HCT116 (cell line): Measurements from ENCODE around the gene MLXIPL. TPM values are rescaled to one million over a fixed set of nuclear protein-coding genes. Genes with fewer than 3 reads are reported as not detected.

Source experiments
- ATAC-seq: fragments of 200-7000 bp; cut with Tn5 transposase; 2 replicates; pipeline ENCODE4 v1.9.1; 2020; ENCODE audit warnings: mild to moderate bottlenecking, moderate library complexity
- BruUV-seq: library from RNA; stranded (reverse); fragments of 400-500 nt; replicated peaks from 2 replicates; lab custom pipeline; 2021; lab: Mats Ljungman, UMichigan
- CTCF ChIA-PET: fragments of 300-600 bp; sonication (Branson Sonifier 250); formaldehyde crosslinking; loops from one replicate; lab custom pipeline; 2021; ENCODE audit warnings: antibody characterized with exemption; lab: Charles Lee
- POLR2A ChIA-PET: fragments of 300-600, 350-600 bp; sonication (Branson Sonifier 250); formaldehyde crosslinking; loops from one replicate; lab custom pipeline; 2021; ENCODE audit warnings: antibody characterized with exemption; lab: Charles Lee
- RAD21 ChIA-PET, 2 experiments: fragments of 300-600 bp; sonication (Branson Sonifier 250); formaldehyde crosslinking; loops; one replicate each; lab custom pipeline; 2023; ENCODE audit warnings: low total read pairs in 2 of 2; ENCODE audit not compliant: uncharacterized antibody in 2 of 2, unreplicated experiment in 2 of 2, low non-redundant PET in 1 of 2; lab: Charles Lee
- DNase-seq: peaks from one replicate; pipeline ENCODE4 v3.0.0-alpha.2; 2010; ENCODE audit warnings: low read depth, low spot score
- H2AFZ ChIP-seq: fragments of 200-600 bp; shearing (Covaris generic), sonication (generic); 2 replicates; pipeline ENCODE4 v1.6.1; 2017; ENCODE audit warnings: low read depth, mixed run types, mixed read lengths, antibody characterized with exemption, low read length; ENCODE audit not compliant: poor library complexity, severe bottlenecking
- H3K27ac ChIP-seq: 2 replicates; pipeline ENCODE4 v1.5.1; 2012; ENCODE audit warnings: low read depth, low read length
- H3K27me3 ChIP-seq: fragments of 200-600 bp; sonication (generic); 2 replicates; pipeline ENCODE4 v1.6.1; 2016; ENCODE audit warnings: mixed run types, low read length, mixed read lengths; ENCODE audit not compliant: insufficient read depth
- H3K36me3 ChIP-seq, 2 experiments: fragments of 200-500 bp in 1 of 2; fragments of 200-600 bp in 1 of 2; sonication (Bioruptor generic) in 1 of 2; sonication (generic) in 1 of 2; 2 replicates each; pipeline versions ENCODE4 v1.5.1 to v1.6.1; 2014 to 2016; ENCODE audit warnings: low read length in 2 of 2, inconsistent platforms in 1 of 2, mixed read lengths in 1 of 2, mixed run types in 1 of 2; ENCODE audit not compliant: insufficient read depth in 2 of 2, control insufficient read depth in 1 of 2
- H3K4me1 ChIP-seq, 2 experiments: fragments of 200-600 bp in 1 of 2; sonication (generic) in 1 of 2; 2 replicates each; pipeline versions ENCODE4 v1.5.1 to v1.6.1; 2012 to 2017; ENCODE audit warnings: low read length in 2 of 2, inconsistent platforms in 1 of 2, mild to moderate bottlenecking in 1 of 2, mixed read lengths in 1 of 2, mixed run types in 1 of 2, moderate library complexity in 1 of 2; ENCODE audit not compliant: insufficient read depth in 2 of 2, control insufficient read depth in 1 of 2
- H3K4me2 ChIP-seq: fragments of 200-600 bp; sonication (generic); 2 replicates; pipeline ENCODE4 v1.6.1; 2017; ENCODE audit warnings: mixed run types, low read length, mixed read lengths
- H3K4me3 ChIP-seq, 2 experiments: fragments of 200-600 bp in 1 of 2; sonication (generic) in 1 of 2; replicated peaks in 1 of 2; 2 replicates each; pipeline ENCODE4 v1.5.1; 2011 to 2016; ENCODE audit warnings: low read length in 2 of 2, control low read depth in 1 of 2, low read depth in 1 of 2, mild to moderate bottlenecking in 1 of 2, mixed read lengths in 1 of 2, mixed run types in 1 of 2
- H3K79me2 ChIP-seq: fragments of 200-600 bp; sonication (generic); 2 replicates; pipeline ENCODE4 v1.6.1; 2017; ENCODE audit warnings: mild to moderate bottlenecking, mixed run types, low read length, moderate library complexity, mixed read lengths; ENCODE audit not compliant: insufficient read depth
- H3K9ac ChIP-seq: fragments of 200-600 bp; sonication (generic); 2 replicates; pipeline ENCODE4 v1.6.1; 2016; ENCODE audit warnings: low read length, mixed read lengths
- H3K9me2 ChIP-seq: fragments of 200-600 bp; sonication (generic), shearing (Covaris generic); 2 replicates; pipeline ENCODE4 v1.6.1; 2017; ENCODE audit warnings: mixed run types, mild to moderate bottlenecking, moderate library complexity; ENCODE audit not compliant: insufficient read depth
- H3K9me3 ChIP-seq, 2 experiments: fragments of 200-500 bp in 1 of 2; fragments of 200-600 bp in 1 of 2; sonication (Bioruptor generic) in 1 of 2; sonication (generic) in 1 of 2; 2 replicates each; pipeline ENCODE4 v1.6.1; 2014 to 2017; ENCODE audit warnings: low read length in 2 of 2, mixed read lengths in 2 of 2, inconsistent platforms in 1 of 2, low read depth in 1 of 2, mild to moderate bottlenecking in 1 of 2, mixed run types in 1 of 2, moderate library complexity in 1 of 2; ENCODE audit not compliant: control insufficient read depth in 1 of 2, insufficient read depth in 1 of 2
- H4K20me1 ChIP-seq: fragments of 200-600 bp; sonication (generic), shearing (Covaris generic); 2 replicates; pipeline ENCODE4 v1.6.1; 2017; ENCODE audit warnings: mixed run types, mild to moderate bottlenecking, moderate library complexity; ENCODE audit not compliant: insufficient read depth
- CBX3 ChIP-seq: IDR thresholded peaks from 2 replicates; pipeline ENCODE4 v1.6.1; 2012; ENCODE audit warnings: low read depth
- EGR1 ChIP-seq: IDR thresholded peaks from 2 replicates; pipeline ENCODE4 v1.6.1; 2012; ENCODE audit warnings: low read depth
- ELF1 ChIP-seq: IDR thresholded peaks from 2 replicates; pipeline ENCODE4 v1.6.1; 2012; ENCODE audit warnings: low read depth, borderline replicate concordance
- EZH2 ChIP-seq: fragments of 200-600 bp; sonication (generic); IDR thresholded peaks from 2 replicates; pipeline ENCODE4 v1.6.1; 2017; ENCODE audit warnings: antibody characterized with exemption, mixed run types
- EZH2phosphoT487 ChIP-seq: fragments of 200-600 bp; IDR thresholded peaks from 2 replicates; pipeline ENCODE4 v1.6.1; 2018; ENCODE audit warnings: antibody characterized with exemption, borderline replicate concordance
- FOSL1 ChIP-seq: IDR thresholded peaks from 2 replicates; pipeline ENCODE4 v1.6.1; 2012; ENCODE audit warnings: low read depth
- JUND ChIP-seq: IDR thresholded peaks from 2 replicates; pipeline ENCODE4 v1.6.1; 2012
- POLR2A ChIP-seq: IDR thresholded peaks from 2 replicates; pipeline ENCODE4 v1.7.0; 2011; ENCODE audit warnings: borderline replicate concordance; ENCODE audit not compliant: insufficient read depth, insufficient read length; ENCODE audit errors: extremely low read depth
- RAD21 ChIP-seq: IDR thresholded peaks from 2 replicates; pipeline ENCODE4 v1.6.1; 2012; ENCODE audit warnings: low read depth, mild to moderate bottlenecking
- SIN3A ChIP-seq: IDR thresholded peaks from 2 replicates; pipeline ENCODE4 v1.6.1; 2012; ENCODE audit warnings: low read depth
- SP1 ChIP-seq: IDR thresholded peaks from 2 replicates; pipeline ENCODE4 v1.6.1; 2012; ENCODE audit warnings: low read depth
- SRF ChIP-seq: IDR thresholded peaks from 2 replicates; pipeline ENCODE4 v1.6.1; 2012; ENCODE audit warnings: low read depth
- TCF7L2 ChIP-seq: IDR thresholded peaks from 2 replicates; pipeline ENCODE4 v1.7.0; 2011; ENCODE audit warnings: borderline replicate concordance, inconsistent platforms; ENCODE audit not compliant: insufficient read depth, insufficient read length; ENCODE audit errors: extremely low read depth
- YY1 ChIP-seq: IDR thresholded peaks from 2 replicates; pipeline ENCODE4 v1.6.1; 2011; ENCODE audit warnings: low read length, low read depth, moderate library complexity, mild to moderate bottlenecking; ENCODE audit not compliant: insufficient replicate concordance; ENCODE audit errors: extremely low read depth
- ZFX ChIP-seq: fragments of 450-650 bp; IDR thresholded peaks from 2 replicates; pipeline ENCODE4 v1.6.1; 2017
- ZNF274 ChIP-seq: fragments of 200-500 bp; sonication (Bioruptor generic); IDR thresholded peaks from 2 replicates; pipeline ENCODE4 v1.6.1; 2014; ENCODE audit warnings: mild to moderate bottlenecking, low read depth, low read length, inconsistent platforms
- intact Hi-C: fragments of 100-400 bp; cut with micrococcal nuclease; formaldehyde crosslinking; loops from 2 replicates; pipeline ENCODE4 v1.10.0; 2022
- total RNA-seq: library from RNA; stranded (reverse); gene quantifications from one replicate; pipeline ENCODE4 v1.2.1, GENCODE V29; 2021; ENCODE audit not compliant: unreplicated experiment
- TF ChIP-seq, protein P1 (sequence below): IDR thresholded peaks from 2 replicates; pipeline ENCODE4 v1.6.1; 2011; ENCODE audit warnings: mild to moderate bottlenecking, low read length, moderate library complexity; ENCODE audit not compliant: insufficient replicate concordance; ENCODE audit errors: extremely low read depth
- TF ChIP-seq, protein P2 (sequence below), 3 experiments: fragments of 200-600 bp in 1 of 3; sonication (generic) in 1 of 3; IDR thresholded peaks in 2 of 3; conservative IDR thresholded peaks in 1 of 3; 2 replicates each; pipeline ENCODE4 v1.5.1; 2012 to 2017; ENCODE audit warnings: low read depth in 2 of 3, low read length in 2 of 3, antibody characterized with exemption in 1 of 3, borderline replicate concordance in 1 of 3, control low read depth in 1 of 3, mild to moderate bottlenecking in 1 of 3, mixed read lengths in 1 of 3, mixed run types in 1 of 3, moderate library complexity in 1 of 3; ENCODE audit not compliant: insufficient read depth in 1 of 3

The MLXIPL gene
- total RNA-seq, 1 experiment from 2014 or later, result 79.4 TPM

DNA sequence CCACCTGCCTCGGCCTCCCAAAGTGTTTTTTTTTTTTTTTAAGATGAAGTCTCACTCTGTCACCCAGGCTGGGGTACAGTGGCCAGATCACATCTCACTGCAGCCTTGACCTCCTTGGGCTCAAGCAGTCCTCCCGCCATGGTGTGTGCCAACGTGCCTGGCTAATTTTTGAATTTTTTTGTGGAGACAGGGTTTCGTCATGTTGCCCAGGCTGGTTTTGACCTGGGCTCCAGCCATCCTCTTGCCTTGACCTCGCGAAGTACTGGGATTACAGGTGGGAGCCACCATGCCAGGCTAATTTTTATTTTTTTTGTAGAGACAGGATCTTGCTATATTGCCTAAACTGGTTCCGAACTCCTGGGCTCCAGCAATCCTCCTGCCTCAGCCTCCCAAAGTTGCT lies 9.0 kb upstream of the MLXIPL start:
- Histone ChIP-seq H4K20me1 (no peaks in the 10 kb centered on the region), H3K4me2 (no peak overlapping the region), H3K79me2 (no peaks in the 10 kb centered on the region; the same call in 1 of the 2 replicates), H3K36me3 (no peaks in the 10 kb centered on the region), H2AFZ (no peak overlapping the region), H3K9me3 (no peaks in the 10 kb centered on the region), H3K4me1 (peaks cover 53 to 88% of the 10 kb centered on the region in 2 experiments), H3K27ac (no peak overlapping the region), H3K9ac (no peak overlapping the region), H3K9me2 (no peaks in the 10 kb centered on the region), H3K4me3 (no peak overlapping the region), H3K27me3 (no peaks in the 10 kb centered on the region)
- no peak for DNase-seq
- POLR2A ChIA-PET, result interaction anchor here (0.7 kb wide), 1 partner anchor 13 kb away, joined by 3 read pairs; no protein-coding TSS in a partner anchor
- intact Hi-C loops, result no loop called here
- TF ChIP-seq SRF, result no peak
- no peak for TF ChIP-seq CBX3
- TF ChIP-seq EZH2, result no peak
- no peak for TF ChIP-seq SIN3A
- no peak for TF ChIP-seq TCF7L2
- TF ChIP-seq EZH2phosphoT487, result no peak
- TF ChIP-seq FOSL1, result no peak
- no peak for ATAC-seq
- RAD21 ChIA-PET, result no interaction called here
- BruUV-seq, result no TSS peak
- CTCF ChIA-PET, result no interaction called here

DNA sequence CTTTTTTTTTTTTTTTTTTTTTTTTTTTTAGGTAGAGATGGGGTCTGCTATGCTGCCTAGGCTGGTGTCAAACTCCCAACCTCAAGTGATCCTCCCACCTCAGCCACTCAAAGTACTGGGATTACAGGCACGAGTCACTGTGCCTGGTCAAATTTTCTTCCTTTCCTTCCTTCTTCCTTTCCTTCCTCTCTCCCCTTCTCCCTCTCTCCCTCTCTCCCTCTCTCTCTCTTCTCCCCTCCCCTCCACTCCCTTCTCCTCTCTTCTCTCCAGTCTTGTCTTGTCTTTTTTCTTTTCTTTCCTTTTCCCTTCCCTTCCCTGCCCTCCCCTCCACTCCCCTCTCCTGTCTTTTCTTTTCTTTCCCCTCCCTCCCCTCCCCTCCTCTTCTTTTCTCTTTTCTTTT lies 7.2 kb upstream of the MLXIPL start:
- H3K4me3 ChIP-seq, result no peak overlapping the region
- intact Hi-C loops, result no loop called here
- H4K20me1 ChIP-seq, result no peaks in the 10 kb centered on the region
- no peaks in the 10 kb centered on the region for H3K9me3 ChIP-seq
- ChIA-PET POLR2A (interaction anchor here (0.6 to 1.0 kb wide), 2 partner anchors 35 to 52 kb away, joined by 3 read pairs; partner anchors contain the start of genes BUD23 and DNAJC30), CTCF (interaction anchor here (1.0 kb wide), 1 partner anchor 94 kb away, joined by 3 read pairs; no protein-coding TSS in a partner anchor), RAD21 (no interaction called here)
- no peaks in the 10 kb centered on the region for H3K9me2 ChIP-seq
- no peaks in the 10 kb centered on the region for H3K27me3 ChIP-seq
- no peak overlapping the region for H2AFZ ChIP-seq
- H3K79me2 ChIP-seq, result no peaks in the 10 kb centered on the region; the same call in 1 of the 2 replicates
- no peak for ATAC-seq
- H3K9ac ChIP-seq, result no peak overlapping the region
- peaks cover 45 to 79% of the 10 kb centered on the region in 2 experiments for H3K4me1 ChIP-seq
- no peak for DNase-seq
- BruUV-seq, result no TSS peak
- no peaks in the 10 kb centered on the region for H3K36me3 ChIP-seq
- TF ChIP-seq ZNF274 (no peak), RAD21 (no peak), TCF7L2 (no peak), FOSL1 (no peak), ELF1 (no peak), SP1 (no peak), POLR2A (no peak), EGR1 (no peak), SIN3A (no peak), EZH2 (no peak), YY1 (no peak), JUND (no peak), ZFX (no peak), SRF (no peak)
- TF ChIP-seq, protein P1, sequence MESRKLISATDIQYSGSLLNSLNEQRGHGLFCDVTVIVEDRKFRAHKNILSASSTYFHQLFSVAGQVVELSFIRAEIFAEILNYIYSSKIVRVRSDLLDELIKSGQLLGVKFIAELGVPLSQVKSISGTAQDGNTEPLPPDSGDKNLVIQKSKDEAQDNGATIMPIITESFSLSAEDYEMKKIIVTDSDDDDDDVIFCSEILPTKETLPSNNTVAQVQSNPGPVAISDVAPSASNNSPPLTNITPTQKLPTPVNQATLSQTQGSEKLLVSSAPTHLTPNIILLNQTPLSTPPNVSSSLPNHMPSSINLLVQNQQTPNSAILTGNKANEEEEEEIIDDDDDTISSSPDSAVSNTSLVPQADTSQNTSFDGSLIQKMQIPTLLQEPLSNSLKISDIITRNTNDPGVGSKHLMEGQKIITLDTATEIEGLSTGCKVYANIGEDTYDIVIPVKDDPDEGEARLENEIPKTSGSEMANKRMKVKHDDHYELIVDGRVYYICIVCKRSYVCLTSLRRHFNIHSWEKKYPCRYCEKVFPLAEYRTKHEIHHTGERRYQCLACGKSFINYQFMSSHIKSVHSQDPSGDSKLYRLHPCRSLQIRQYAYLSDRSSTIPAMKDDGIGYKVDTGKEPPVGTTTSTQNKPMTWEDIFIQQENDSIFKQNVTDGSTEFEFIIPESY, result no peak
- TF ChIP-seq, protein P2, sequence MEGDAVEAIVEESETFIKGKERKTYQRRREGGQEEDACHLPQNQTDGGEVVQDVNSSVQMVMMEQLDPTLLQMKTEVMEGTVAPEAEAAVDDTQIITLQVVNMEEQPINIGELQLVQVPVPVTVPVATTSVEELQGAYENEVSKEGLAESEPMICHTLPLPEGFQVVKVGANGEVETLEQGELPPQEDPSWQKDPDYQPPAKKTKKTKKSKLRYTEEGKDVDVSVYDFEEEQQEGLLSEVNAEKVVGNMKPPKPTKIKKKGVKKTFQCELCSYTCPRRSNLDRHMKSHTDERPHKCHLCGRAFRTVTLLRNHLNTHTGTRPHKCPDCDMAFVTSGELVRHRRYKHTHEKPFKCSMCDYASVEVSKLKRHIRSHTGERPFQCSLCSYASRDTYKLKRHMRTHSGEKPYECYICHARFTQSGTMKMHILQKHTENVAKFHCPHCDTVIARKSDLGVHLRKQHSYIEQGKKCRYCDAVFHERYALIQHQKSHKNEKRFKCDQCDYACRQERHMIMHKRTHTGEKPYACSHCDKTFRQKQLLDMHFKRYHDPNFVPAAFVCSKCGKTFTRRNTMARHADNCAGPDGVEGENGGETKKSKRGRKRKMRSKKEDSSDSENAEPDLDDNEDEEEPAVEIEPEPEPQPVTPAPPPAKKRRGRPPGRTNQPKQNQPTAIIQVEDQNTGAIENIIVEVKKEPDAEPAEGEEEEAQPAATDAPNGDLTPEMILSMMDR (IDR thresholded peaks at IDR 0.05 in 2 of 3, conservative IDR thresholded peaks at IDR 0.05 in 1 of 3; ENCODE audit: borderline replicate concordance in 1 of 3, insufficient read depth in 1 of 3, low read depth in 2 of 3, low read length in 2 of 3), result no peak
- H3K4me2 ChIP-seq, result peak overlapping the region; percentile 39; the same call in 1 of the 2 replicates
- no peak overlapping the region for H3K27ac ChIP-seq
